Tibial artery (tissue), 4 donors: ENCODE results near the gene SNRNP35.
"Not testable (repeated sequence)": the region's sequence is repeated elsewhere in the genome, so short reads cannot be mapped to it uniquely, and the experiment has no call there.

Source experiments
- DNase-seq, 2 donors: peaks; one replicate each; pipeline ENCODE4 v3.0.0-alpha.2; 2019
- H3K27ac ChIP-seq, 2 donors: fragments of 200-600 bp; sonication (generic) in 1 of 2; 1 replicate in 1 of 2; 2 replicates in 1 of 2; pipeline ENCODE4 v1.5.1; 2018 to 2019; ENCODE audit warnings: mild to moderate bottlenecking in 1 of 2
- H3K27me3 ChIP-seq, 2 donors: fragments of 200-600 bp; sonication (generic) in 1 of 2; one replicate each; pipeline versions ENCODE4 v1.5.1 to v1.6.0; 2016 to 2019
- H3K36me3 ChIP-seq, 3 donors: fragments of 200-600 bp; sonication (generic) in 2 of 3; one replicate each; pipeline ENCODE4 v1.5.1; 2016 to 2019; ENCODE audit warnings: mild to moderate bottlenecking in 2 of 3
- H3K4me1 ChIP-seq, 4 donors: fragments of 200-600 bp; sonication (generic) in 2 of 4; 1 replicate in 3 of 4; 2 replicates in 1 of 4; pipeline ENCODE4 v1.5.1; 2016 to 2019
- H3K4me3 ChIP-seq, 2 donors: fragments of 200-600 bp; sonication (generic) in 1 of 2; 1 replicate in 1 of 2; 2 replicates in 1 of 2; pipeline ENCODE4 v1.5.1; 2018 to 2019; ENCODE audit warnings: mild to moderate bottlenecking in 2 of 2
- H3K9me3 ChIP-seq, 3 donors: fragments of 200-600 bp; sonication (generic) in 1 of 3; one replicate each; pipeline ENCODE4 v1.5.1; 2016 to 2019
- intact Hi-C: fragments of 100-400 bp; cut with DNase I; formaldehyde crosslinking; loops from one replicate; pipeline ENCODE4 v1.15.0; 2023; ENCODE audit warnings: low total_unique reads
- TF ChIP-seq, protein P1 (sequence below), 2 experiments: fragments of 200-600 bp in 1 of 2; fragments of 450-650 bp in 1 of 2; IDR thresholded peaks; one replicate each; pipeline ENCODE4 v1.5.1; 2017 to 2019; ENCODE audit warnings: antibody characterized with exemption in 2 of 2, mild to moderate bottlenecking in 1 of 2, moderate library complexity in 1 of 2

The SNRNP35 gene

DNA sequence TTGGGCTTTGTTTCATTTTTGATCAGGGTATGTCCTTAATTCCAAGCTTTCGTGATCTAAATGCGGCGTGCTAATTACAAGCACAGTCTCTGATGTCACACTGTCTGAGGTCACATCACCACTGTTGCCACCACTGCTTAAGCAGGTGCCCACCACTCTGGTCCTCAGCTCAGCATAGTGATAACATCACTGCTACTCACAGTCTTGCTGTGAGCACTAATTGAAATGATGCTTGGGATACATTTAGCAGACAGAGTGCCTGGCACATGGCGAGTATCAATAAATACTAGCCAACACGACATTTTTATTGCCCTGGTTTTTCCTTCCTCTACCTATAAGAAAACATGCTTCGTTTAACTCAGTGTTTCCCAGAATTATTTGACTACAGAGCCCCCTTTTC is 29.3 kb upstream of the SNRNP35 start:
- DNase-seq: no peak
- peaks cover 0 to 20% (median 10%) of the 10 kb centered on the region in 4 donors for H3K4me1 ChIP-seq
- no peaks in the 10 kb centered on the region for H3K27me3 ChIP-seq
- H3K27ac ChIP-seq: no peak overlapping the region
- intact Hi-C loops: no loop called here
- TF ChIP-seq, protein P1, sequence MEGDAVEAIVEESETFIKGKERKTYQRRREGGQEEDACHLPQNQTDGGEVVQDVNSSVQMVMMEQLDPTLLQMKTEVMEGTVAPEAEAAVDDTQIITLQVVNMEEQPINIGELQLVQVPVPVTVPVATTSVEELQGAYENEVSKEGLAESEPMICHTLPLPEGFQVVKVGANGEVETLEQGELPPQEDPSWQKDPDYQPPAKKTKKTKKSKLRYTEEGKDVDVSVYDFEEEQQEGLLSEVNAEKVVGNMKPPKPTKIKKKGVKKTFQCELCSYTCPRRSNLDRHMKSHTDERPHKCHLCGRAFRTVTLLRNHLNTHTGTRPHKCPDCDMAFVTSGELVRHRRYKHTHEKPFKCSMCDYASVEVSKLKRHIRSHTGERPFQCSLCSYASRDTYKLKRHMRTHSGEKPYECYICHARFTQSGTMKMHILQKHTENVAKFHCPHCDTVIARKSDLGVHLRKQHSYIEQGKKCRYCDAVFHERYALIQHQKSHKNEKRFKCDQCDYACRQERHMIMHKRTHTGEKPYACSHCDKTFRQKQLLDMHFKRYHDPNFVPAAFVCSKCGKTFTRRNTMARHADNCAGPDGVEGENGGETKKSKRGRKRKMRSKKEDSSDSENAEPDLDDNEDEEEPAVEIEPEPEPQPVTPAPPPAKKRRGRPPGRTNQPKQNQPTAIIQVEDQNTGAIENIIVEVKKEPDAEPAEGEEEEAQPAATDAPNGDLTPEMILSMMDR (IDR thresholded peaks at IDR 0.05): no peak
- no peak overlapping the region for H3K4me3 ChIP-seq
- no peaks in the 10 kb centered on the region for H3K9me3 ChIP-seq
- peaks cover 34 to 73% (median 59%) of the 10 kb centered on the region in 3 donors for H3K36me3 ChIP-seq

DNA sequence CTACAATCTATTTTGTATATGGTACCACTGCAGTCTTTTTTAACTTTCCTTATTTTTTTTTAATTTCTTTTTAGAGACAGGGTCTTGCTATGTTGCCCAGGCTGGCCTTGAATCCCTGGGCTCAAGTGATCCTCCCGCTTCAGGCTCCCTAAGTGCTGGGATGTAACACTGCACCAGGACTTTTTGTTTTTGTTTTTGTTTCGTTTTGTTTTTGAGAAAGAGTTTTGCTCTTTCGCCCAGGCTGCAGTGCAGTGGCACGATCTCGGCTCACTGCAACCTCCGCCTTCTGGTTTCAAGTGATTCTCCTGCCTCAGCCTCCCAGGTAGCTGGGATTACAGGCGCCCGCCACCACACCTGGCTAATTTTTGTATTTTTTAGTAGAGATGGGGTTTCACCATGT is 28.8 kb upstream of the SNRNP35 start:
- DNase-seq, H3K27ac ChIP-seq, H3K9me3 ChIP-seq, H3K4me3 ChIP-seq, H3K27me3 ChIP-seq, intact Hi-C loops: not testable (repeated sequence)
- Histone ChIP-seq H3K36me3 (peaks cover 30 to 71% (median 53%) of the 10 kb centered on the region in 3 donors), H3K4me1 (peaks cover 0 to 25% (median 13%) of the 10 kb centered on the region in 4 donors)

DNA sequence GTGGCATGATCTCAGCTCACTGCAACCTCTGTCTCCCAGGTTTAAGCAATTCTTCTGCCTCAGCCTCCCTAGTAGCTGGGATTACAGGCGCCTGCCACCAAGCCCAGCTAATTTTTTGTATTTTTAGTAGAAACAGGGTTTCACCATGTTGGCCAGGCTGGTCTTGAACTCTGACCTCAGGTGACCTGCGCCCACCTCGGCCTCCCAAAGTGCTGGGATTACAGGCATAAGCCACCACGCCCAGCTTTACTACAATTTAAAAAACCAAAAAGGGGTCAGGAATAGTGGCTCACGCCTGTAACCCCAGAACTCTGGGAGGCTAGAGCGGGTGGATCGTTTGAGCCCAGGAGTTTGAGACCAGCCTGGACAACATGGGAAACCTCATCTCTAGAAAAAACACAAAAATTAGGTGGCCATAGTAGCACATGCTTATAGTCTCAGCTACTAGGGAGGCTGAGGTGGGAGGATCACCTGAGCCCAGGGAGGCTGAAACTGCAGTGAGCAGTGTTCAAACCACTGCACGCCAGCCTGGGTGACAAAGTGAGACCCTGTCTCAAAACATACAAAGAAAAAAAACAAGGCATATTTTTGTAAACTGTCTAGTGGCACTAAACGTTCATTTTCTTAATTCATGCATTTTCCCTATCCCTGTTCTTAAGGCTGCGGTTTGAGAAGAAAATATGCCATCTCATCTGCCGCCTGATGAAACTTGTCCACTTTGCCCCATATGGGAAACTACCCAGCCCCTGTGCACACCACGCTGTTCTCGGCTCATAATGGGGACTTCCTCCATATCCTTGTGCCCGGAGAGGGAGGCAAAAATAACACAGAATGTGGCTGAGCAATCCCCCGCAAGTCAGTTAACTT is 25.8 kb upstream of the SNRNP35 start:
- intact Hi-C loops: loop anchor here (5.0 kb wide), 1 partner anchor 40 kb away; no protein-coding TSS in a partner anchor
- H3K9me3 ChIP-seq, H3K27me3 ChIP-seq, DNase-seq: not testable (repeated sequence)
- peaks cover 0 to 45% (median 29%) of the 10 kb centered on the region in 4 donors for H3K4me1 ChIP-seq
- H3K4me3 ChIP-seq: peak overlapping the region; percentile 90
- H3K36me3 ChIP-seq: peaks cover 30 to 48% (median 38%) of the 10 kb centered on the region in 3 donors
- H3K27ac ChIP-seq: peak overlapping the region; percentile 90 to 94

DNA sequence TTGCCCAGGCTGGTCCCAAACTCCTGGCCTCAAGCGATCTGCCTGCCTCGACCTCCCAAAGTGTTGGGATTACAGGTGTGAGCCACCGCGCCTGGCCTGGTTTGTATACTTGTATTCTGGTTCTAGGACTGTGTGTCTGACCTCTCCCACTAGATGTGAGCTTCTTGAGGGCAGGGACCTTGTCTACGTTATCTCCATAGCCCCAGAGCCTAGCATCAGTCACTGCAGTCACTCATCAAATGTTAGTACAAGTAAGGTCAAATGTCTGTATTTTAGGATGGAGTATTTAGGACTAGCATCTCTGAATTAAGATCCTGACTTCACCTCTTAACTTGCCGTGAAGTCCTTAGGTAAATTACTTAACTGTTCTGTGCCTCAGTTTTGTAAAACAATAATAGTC is 24.3 kb upstream of the SNRNP35 start:
- Histone ChIP-seq H3K4me3 (peak overlapping the region; percentile 90), H3K27me3 (no peaks in the 10 kb centered on the region), H3K36me3 (peaks cover 20 to 33% (median 26%) of the 10 kb centered on the region in 3 donors), H3K4me1 (peaks cover 0 to 45% (median 29%) of the 10 kb centered on the region in 4 donors), H3K27ac (peak overlapping the region; percentile 90 to 94), H3K9me3 (no peaks in the 10 kb centered on the region)
- intact Hi-C loops: loop anchor here (5.0 kb wide), 1 partner anchor 41 kb away; no protein-coding TSS in a partner anchor
- no peak for DNase-seq
- TF ChIP-seq, protein P1 (IDR thresholded peaks at IDR 0.05): no peak

DNA sequence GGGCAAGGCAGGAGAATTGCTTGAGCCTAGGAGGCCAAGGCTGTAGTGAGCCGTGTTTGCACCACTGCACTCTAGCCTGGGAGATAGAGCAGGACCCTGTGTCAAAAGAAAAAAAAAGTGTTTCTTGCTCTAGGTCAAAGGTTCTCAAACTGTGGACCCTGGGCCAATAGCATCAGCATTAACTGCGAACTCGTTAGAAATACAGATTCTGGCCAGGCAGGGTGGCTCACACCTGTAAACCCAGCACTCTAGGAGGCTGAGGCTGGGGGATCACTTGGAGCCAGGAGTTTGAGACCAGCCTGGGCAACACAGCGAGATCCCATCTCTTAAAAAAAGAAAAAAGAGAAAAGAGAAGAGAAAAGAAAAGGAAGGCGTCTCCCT is 22.3 kb upstream of the SNRNP35 start:
- intact Hi-C loops: loop anchor here (5.0 kb wide), 1 partner anchor 147 kb away; the partner anchor contains the start of gene TMED2
- Histone ChIP-seq H3K27ac (peak overlapping the region; percentile 90 to 94), H3K36me3 (peaks cover 5 to 13% (median 9%) of the 10 kb centered on the region in 3 donors), H3K4me1 (peaks cover 0 to 45% (median 29%) of the 10 kb centered on the region in 4 donors), H3K9me3 (no peaks in the 10 kb centered on the region), H3K27me3 (no peaks in the 10 kb centered on the region), H3K4me3 (peak overlapping the region; percentile 90)
- no peak for DNase-seq
- TF ChIP-seq, protein P1 (IDR thresholded peaks at IDR 0.05): no peak

DNA sequence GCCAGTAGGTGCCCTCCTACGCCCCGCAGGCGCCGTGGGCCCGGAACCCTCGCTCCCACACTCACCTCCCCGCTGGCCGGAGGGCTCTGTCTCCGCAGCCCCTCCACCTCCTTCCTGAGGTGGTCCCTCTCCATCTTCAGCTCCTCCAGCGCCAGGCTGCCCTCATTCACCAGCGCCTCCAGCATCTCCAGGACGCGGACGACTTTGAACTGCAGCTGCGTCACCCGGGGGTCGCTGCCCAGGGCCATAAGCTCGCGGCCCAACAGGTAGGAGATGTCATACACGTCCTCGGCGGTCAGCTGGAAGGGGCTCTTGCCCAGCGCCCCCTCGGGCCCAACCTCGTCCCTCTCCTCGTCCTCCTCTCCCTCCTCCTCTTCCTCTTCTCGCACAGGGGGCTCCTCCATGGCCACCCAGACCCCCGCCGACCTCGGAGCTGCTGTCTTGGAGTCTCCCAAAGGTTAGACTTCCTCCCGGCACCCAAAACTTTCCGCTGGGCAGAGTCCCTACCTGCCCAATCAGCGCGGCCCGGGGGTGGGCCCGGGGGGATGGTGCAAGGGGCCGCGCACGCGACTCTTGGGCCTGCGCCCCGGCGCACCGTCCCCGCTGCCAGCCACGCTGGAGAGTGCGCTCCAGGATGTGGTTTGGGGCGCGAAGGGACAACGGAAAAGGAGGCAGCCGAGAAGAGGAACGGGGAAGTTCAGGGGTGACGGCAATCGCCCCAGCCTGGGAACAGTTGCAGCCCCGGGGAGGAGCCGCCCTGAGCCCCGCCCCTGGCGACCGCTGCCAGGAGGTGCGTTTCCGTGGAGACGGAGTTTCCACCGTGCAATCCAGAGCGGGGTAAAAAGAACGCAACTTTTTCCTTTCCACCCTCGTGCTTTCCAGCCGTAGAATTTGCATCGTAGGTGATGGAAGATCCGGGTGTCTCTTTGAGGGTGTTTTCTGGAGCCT is 21.6 kb upstream of the SNRNP35 start, which contains the start of gene RILPL2:
Gene RILPL2, minus strand, starts transcription at position 668 of the 948 bp plus-strand sequence. Its CDS starts 264 bp downstream, at position 404.
- H3K27ac ChIP-seq: peak within 1 kb of the TSS; percentile 90 to 94
- DNase-seq: peak; percentile 92 to 95
- H3K4me1 ChIP-seq: peaks cover 0 to 45% (median 29%) of the 10 kb centered on the region in 4 donors
- H3K9me3 ChIP-seq: no peaks in the 10 kb centered on the region
- intact Hi-C loops: loop anchor here (5.0 kb wide), 1 partner anchor 146 kb away; the partner anchor contains the start of gene TMED2
- H3K27me3 ChIP-seq: no peaks in the 10 kb centered on the region
- H3K4me3 ChIP-seq: peak within 1 kb of the TSS; percentile 90
- H3K36me3 ChIP-seq: peaks cover 0 to 7% (median 3%) of the 10 kb centered on the region in 3 donors
- TF ChIP-seq, protein P1 (IDR thresholded peaks at IDR 0.05): peak in 1 of 2 experiments; percentile 33
